GM12864 (cell line): Measurements from ENCODE around the gene IL36B.

Experiments used
- DNase-seq: peaks from one replicate; pipeline ENCODE4 v3.0.0-alpha.2; 2011; ENCODE audit warnings: low read depth
- H3K4me3 ChIP-seq: 2 replicates; pipeline ENCODE4 v1.5.1; 2011; ENCODE audit warnings: mild to moderate bottlenecking, low read depth, low read length, control low read depth
- TF ChIP-seq, protein P1 (sequence below): IDR thresholded peaks from 2 replicates; pipeline ENCODE4 v1.5.1; 2011; ENCODE audit warnings: low read depth, mild to moderate bottlenecking, moderate library complexity, low read length, control low read depth, inconsistent platforms; ENCODE audit errors: missing control alignments

The IL36B gene

GRCh38 chr2:113021312-113021711, 31.4 kb downstream of the IL36B start:
- H3K4me3 ChIP-seq: no peak overlapping the region

GRCh38 chr2:113018509-113018908, 34.2 kb downstream of the IL36B start:
- no peak for DNase-seq
- TF ChIP-seq, protein P1, sequence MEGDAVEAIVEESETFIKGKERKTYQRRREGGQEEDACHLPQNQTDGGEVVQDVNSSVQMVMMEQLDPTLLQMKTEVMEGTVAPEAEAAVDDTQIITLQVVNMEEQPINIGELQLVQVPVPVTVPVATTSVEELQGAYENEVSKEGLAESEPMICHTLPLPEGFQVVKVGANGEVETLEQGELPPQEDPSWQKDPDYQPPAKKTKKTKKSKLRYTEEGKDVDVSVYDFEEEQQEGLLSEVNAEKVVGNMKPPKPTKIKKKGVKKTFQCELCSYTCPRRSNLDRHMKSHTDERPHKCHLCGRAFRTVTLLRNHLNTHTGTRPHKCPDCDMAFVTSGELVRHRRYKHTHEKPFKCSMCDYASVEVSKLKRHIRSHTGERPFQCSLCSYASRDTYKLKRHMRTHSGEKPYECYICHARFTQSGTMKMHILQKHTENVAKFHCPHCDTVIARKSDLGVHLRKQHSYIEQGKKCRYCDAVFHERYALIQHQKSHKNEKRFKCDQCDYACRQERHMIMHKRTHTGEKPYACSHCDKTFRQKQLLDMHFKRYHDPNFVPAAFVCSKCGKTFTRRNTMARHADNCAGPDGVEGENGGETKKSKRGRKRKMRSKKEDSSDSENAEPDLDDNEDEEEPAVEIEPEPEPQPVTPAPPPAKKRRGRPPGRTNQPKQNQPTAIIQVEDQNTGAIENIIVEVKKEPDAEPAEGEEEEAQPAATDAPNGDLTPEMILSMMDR: no peak
- no peak overlapping the region for H3K4me3 ChIP-seq

More at GRCh38 chr2:113021312-113021711, 31.4 kb downstream of the IL36B start:
- DNase-seq: no peak
- TF ChIP-seq, protein P1: no peak

DNA sequence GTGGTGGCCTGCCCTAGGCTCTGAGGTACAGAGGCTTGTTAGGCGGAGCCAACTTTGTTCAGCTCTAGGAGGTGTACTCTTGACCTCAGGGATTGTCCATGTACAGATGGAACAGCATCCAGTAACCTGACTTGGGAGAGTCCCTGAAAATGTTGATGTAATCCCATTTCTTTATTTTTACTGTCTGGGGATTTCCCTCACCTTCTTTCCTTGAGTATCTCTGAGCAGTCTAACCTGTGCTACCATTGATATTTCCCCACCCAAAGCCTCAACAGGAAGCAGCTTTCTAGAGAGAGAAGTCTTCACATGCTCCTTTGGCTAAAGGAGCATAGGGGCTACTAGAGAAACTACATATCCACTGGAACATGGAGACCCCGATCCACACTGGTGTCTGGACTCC, 37.0 kb downstream of the IL36B start:
- no peak overlapping the region for H3K4me3 ChIP-seq
- DNase-seq: no peak
- TF ChIP-seq, protein P1: no peak

DNA sequence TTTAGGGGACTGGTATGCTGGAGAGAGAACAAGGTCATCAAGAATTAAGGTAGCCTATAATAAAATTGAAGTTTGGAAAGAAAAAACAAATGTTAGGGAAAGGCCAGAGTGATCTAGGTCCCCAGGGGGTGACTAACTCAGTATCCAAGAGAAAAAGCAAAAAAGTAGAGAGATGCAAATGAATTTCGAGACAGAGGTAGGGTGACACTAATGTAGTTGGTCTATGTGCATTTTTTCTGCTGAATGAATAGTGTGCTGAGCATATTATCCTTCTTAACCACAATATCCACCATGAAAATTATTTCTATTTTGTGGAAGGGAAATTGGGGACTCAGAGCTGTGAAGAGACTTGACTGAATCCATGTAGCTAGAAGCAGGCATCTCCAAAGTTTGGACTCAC, 37.6 kb downstream of the IL36B start:
- no peak overlapping the region for H3K4me3 ChIP-seq
- TF ChIP-seq, protein P1: no peak
- DNase-seq: no peak

GRCh38 chr2:113014067-113014466, 38.6 kb downstream of the IL36B start:
- no peak for DNase-seq
- TF ChIP-seq, protein P1: no peak
- no peak overlapping the region for H3K4me3 ChIP-seq

DNA sequence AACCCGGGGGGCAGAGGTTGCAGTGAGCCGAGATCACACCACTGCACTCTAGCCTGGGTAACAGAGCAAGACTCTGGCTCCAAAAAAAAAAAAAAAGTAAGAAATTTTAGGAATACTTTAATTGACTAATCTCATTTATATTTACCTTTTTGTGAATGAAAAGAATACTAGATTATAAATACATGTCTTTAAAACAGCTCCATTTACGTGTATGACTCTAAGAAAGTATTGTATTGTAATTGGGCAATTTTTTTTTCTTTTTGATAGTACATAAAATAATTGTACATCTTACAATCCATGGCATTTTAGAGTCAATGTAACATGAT, 39.4 kb downstream of the IL36B start:
- TF ChIP-seq, protein P1: no peak
- no peak for DNase-seq
- no peak overlapping the region for H3K4me3 ChIP-seq

GRCh38 chr2:113012436-113013335, 40.0 kb downstream of the IL36B start:
- H3K4me3 ChIP-seq: no peak overlapping the region
- no peak for DNase-seq
- TF ChIP-seq, protein P1: no peak
